Small intestine (tissue), 7 donors: Measurements from ENCODE around the gene AZU1. TPM values are rescaled to one million over a fixed set of nuclear protein-coding genes. Genes with fewer than 3 reads are reported as not detected.

Experiments used
- DNase-seq, 2 donors: peaks; one replicate each; pipeline versions ENCODE4 v3.0.0 to v3.0.0-alpha.2; 2013
- FAIRE-seq: peaks from 2 replicates; lab custom pipeline; 2012; peaks lifted over from hg19 to GRCh38; lab: Jason Lieb, UNC
- H3K27ac ChIP-seq, 3 donors: one replicate each; pipeline ENCODE4 v1.5.1; 2013; ENCODE audit warnings: low read length in 2 of 3, mild to moderate bottlenecking in 2 of 3, control low read depth in 1 of 3, inconsistent platforms in 1 of 3, low read depth in 1 of 3, moderate library complexity in 1 of 3
- H3K27me3 ChIP-seq, 3 donors: one replicate each; pipeline ENCODE4 v1.6.1; 2013; ENCODE audit warnings: low read length in 3 of 3, inconsistent platforms in 1 of 3; ENCODE audit not compliant: control insufficient read depth in 3 of 3, insufficient read depth in 3 of 3
- H3K36me3 ChIP-seq, 3 donors: one replicate each; pipeline ENCODE4 v1.6.1; 2013; ENCODE audit warnings: low read length in 3 of 3, inconsistent platforms in 1 of 3, low read depth in 1 of 3, mild to moderate bottlenecking in 1 of 3, moderate library complexity in 1 of 3; ENCODE audit not compliant: control insufficient read depth in 3 of 3, insufficient read depth in 2 of 3
- H3K4me1 ChIP-seq, 3 donors: one replicate each; pipeline ENCODE4 v1.6.1; 2013; ENCODE audit warnings: low read length in 2 of 3, inconsistent platforms in 1 of 3, low read depth in 1 of 3, mild to moderate bottlenecking in 1 of 3, moderate library complexity in 1 of 3; ENCODE audit not compliant: control insufficient read depth in 3 of 3, insufficient read depth in 2 of 3
- H3K4me3 ChIP-seq, 3 donors: one replicate each; pipeline ENCODE4 v1.5.1; 2013; ENCODE audit warnings: low read length in 3 of 3, control low read depth in 1 of 3, inconsistent platforms in 1 of 3, low read depth in 1 of 3, mild to moderate bottlenecking in 1 of 3, moderate library complexity in 1 of 3
- H3K9me3 ChIP-seq, 2 donors: one replicate each; pipeline ENCODE4 v1.6.1; 2013; ENCODE audit warnings: low read depth in 1 of 2, low read length in 1 of 2; ENCODE audit not compliant: control insufficient read depth in 2 of 2, insufficient read depth in 1 of 2
- WGBS, 3 donors: extraction: QIAGEN DNeasy Blood & Tissue Kit; methylation state at CpG; one replicate each; pipeline ENCODE4 v1.1.7; 2013; 5-methylcytosine and 5-hydroxymethylcytosine counted together
- polyA plus RNA-seq, 4 donors: library from polyadenylated mRNA; stranded (reverse) in 3 of 4; unstranded in 1 of 4; fragments of 200-250 nt in 3 of 4; fragments of 120-200 nt in 1 of 4; gene quantifications; one replicate each; pipeline versions ENCODE4 v1.2.1 to v1.2.3, GENCODE V29; 2013
- donor health status: healthy with polysubstance abuse.
- donor health status: control.
- donor health status: control.
- donor health status: Bipolar disorder and iron deficiency.
- donor health status: healthy.

AZU1 gene
- polyA plus RNA-seq, 4 donors, result 0.22 TPM; not detected in 3

DNA sequence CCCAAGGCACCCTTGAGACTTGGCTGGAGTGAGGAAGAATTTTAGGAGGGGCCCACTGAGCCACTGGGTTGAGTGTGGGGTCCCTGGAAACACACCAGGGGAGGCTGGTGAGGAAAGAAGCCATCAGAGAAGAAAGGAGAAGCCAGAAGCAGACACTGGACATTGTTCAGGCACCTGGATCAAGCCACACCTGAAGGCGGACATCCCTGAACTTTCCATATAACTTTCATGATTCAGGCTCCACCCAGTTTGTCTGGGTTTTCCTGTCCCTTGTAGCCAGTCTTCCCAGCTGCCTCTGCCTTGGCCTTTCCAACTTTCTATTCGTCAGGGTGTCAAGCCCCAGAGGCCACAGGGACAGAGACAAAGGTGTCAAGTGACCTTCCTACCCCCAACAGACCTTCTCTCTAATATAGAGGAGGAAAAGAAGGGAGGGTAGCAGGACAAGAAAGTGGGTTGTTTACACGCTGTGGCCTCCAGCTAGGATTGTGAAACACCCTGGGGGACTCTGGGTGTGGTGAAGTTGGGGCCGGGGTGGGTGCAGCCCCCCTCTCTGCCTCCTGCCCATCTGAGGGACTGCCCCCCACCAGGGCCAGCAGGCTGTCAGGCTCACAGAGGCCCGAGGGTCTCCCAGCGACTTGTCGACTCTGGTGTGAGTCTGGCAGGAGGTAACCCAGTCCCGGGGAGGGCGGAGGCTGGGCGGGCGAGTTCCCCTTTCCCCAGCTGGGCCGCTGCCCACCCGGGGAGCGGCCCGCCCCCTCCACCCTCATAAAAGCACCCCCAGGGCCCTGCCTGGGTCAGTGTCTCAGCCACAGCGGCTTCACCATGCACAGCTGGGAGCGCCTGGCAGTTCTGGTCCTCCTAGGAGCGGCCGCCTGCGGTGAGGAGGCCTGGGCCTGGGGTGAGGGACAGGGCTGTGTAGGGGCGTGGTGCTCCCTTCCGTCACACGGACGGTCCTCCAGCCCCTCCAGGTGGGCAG lies 31.5 kb downstream of the AZU1 start, which contains the start of gene CFD:
CFD (plus strand) TSS at position 797 of the 976 bp plus-strand sequence; CDS start at position 823, 26 bp downstream.
- DNase-seq, result no peak
- WGBS, 3 donors, result 26 to 31% (median 29%) methylated on average over 20 to 24 of the region's 24 CpGs
- Histone ChIP-seq H3K36me3 (peaks cover 0 to 3% (median 0%) of the 10 kb centered on the region in 3 donors), H3K4me3 (peak within 1 kb of the TSS in 2 of 3 donors; percentile 36 to 41), H3K4me1 (peaks cover 0 to 8% (median 0%) of the 10 kb centered on the region in 3 donors), H3K27ac (peak within 1 kb of the TSS in 1 of 3 donors; percentile 73), H3K27me3 (peaks cover 4 to 16% (median 4%) of the 10 kb centered on the region in 3 donors), H3K9me3 (peaks cover 0 to 3% of the 10 kb centered on the region in 2 donors)
- FAIRE-seq, result no peak

DNA sequence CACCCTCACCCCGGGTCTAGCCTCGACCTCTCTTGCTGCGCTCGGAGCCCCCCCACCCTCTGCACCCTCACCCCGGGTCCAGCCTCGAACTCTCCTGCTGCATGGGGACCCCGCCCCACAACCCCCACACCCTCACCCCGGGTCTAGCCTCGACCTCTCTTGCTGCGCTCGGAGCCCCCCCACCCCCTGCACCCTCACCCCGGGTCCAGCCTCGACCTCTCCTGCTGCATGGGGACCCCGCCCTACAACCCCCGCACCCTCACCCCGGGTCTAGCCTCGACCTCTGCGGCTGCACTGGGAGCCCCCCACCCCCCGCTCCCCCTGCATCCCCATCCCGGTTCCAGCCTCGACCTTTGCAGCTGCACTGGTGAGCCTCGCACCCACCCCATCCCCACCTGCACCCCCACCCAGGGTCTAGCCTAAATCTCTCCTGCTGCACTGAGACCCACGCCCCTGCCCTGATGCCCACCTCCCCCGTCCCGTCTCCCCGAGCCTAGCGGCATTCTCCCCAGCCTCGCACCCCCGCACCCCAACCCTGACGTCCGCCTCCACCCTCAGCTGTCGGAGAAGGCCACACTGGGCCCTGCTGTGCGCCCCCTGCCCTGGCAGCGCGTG lies 33.6 kb downstream of the AZU1 start:
- DNase-seq, result no peak
- no peak for FAIRE-seq
- 38 to 58% (median 49%) methylated on average over 23 to 35 of the region's 35 CpGs for WGBS, 3 donors
- peaks cover 0 to 3% of the 10 kb centered on the region in 2 donors for H3K9me3 ChIP-seq
- H3K4me1 ChIP-seq, result peaks cover 0 to 8% (median 0%) of the 10 kb centered on the region in 3 donors
- no peak overlapping the region for H3K4me3 ChIP-seq
- peaks cover 0 to 14% (median 0%) of the 10 kb centered on the region in 3 donors for H3K36me3 ChIP-seq
- H3K27me3 ChIP-seq, result peaks cover 4 to 16% (median 4%) of the 10 kb centered on the region in 3 donors
- no peak overlapping the region for H3K27ac ChIP-seq

DNA sequence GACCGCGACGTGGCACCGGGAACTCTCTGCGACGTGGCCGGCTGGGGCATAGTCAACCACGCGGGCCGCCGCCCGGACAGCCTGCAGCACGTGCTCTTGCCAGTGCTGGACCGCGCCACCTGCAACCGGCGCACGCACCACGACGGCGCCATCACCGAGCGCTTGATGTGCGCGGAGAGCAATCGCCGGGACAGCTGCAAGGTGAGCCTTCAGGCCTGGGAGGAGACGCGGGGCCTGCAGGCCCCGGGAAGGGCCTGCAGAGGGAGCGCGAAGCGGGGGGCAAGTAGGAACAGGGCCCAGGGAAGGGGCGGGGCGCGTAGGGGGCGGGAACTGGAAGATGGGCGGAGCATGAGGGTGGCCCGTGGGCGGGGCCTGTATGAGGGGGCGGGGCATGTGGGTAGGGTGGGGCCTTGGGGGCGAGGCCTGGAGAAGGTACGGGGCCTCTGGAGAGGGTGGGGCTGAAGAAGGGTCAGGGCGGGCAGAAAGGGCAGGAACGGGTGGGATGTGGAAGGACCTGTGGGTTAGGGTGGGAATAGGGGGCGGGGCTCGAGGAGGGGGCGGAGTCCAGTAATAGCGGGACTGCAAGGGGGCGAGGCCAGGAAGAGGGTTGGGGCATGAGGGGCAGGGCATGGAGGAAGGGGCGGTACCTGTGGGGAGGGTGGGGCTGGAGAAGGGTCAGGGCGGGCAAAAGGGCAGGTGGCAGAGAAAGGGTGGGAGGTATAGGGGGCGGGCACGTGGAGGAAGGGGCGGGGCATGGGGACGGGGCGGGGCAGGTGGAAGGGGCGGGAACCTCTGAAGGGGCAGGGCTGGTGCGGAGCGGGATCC lies 34.3 kb downstream of the AZU1 start:
- peak overlapping the region in 1 of 3 donors; percentile 14 for H3K4me3 ChIP-seq
- DNase-seq (peak; percentile 67 to 78), FAIRE-seq (no peak)
- H3K36me3 ChIP-seq, result peaks cover 0 to 18% (median 0%) of the 10 kb centered on the region in 3 donors
- WGBS, 3 donors, result 14 to 21% (median 21%) methylated on average over 45 to 60 of the region's 60 CpGs
- no peak overlapping the region for H3K27ac ChIP-seq
- peaks cover 0 to 3% of the 10 kb centered on the region in 2 donors for H3K9me3 ChIP-seq
- H3K4me1 ChIP-seq, result peaks cover 0 to 8% (median 0%) of the 10 kb centered on the region in 3 donors
- peaks cover 4 to 16% (median 4%) of the 10 kb centered on the region in 3 donors for H3K27me3 ChIP-seq

DNA sequence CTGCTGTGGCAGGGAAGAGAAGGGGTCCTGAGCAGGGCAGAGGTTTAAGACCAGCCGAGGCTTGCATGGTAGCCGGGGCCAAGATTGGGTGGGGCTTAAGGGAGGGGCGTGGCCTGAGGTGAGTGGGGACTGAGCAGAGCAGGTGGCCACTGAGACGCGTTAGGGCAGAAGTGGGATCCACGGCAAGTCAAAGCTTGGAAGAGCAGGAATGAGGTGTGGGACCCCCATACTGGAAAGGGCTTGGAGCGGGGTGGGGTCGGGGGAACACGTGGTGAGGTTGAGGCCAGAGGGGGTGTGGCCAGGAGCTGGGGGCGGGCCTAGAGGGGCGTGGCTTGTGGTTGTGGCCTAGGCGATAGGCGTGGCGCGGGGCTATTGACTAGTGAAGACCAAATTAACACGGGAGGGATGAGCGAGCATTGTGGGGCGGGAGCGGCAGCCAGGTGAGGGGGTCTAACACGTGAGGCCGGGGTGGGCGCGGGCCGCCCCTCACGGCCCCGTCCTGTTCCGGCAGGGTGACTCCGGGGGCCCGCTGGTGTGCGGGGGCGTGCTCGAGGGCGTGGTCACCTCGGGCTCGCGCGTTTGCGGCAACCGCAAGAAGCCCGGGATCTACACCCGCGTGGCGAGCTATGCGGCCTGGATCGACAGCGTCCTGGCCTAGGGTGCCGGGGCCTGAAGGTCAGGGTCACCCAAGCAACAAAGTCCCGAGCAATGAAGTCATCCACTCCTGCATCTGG lies 35.1 kb downstream of the AZU1 start:
- H3K36me3 ChIP-seq, result peaks cover 0 to 25% (median 0%) of the 10 kb centered on the region in 3 donors
- H3K4me1 ChIP-seq, result peaks cover 0 to 8% (median 0%) of the 10 kb centered on the region in 3 donors
- H3K9me3 ChIP-seq, result peaks cover 0 to 3% of the 10 kb centered on the region in 2 donors
- no peak overlapping the region for H3K27ac ChIP-seq
- FAIRE-seq, result no peak
- peak; percentile 60 to 61 for DNase-seq
- H3K27me3 ChIP-seq, result peaks cover 4 to 16% (median 4%) of the 10 kb centered on the region in 3 donors
- no peak overlapping the region for H3K4me3 ChIP-seq
- 15 to 28% (median 22%) methylated on average over 41 to 48 of the region's 48 CpGs for WGBS, 3 donors

DNA sequence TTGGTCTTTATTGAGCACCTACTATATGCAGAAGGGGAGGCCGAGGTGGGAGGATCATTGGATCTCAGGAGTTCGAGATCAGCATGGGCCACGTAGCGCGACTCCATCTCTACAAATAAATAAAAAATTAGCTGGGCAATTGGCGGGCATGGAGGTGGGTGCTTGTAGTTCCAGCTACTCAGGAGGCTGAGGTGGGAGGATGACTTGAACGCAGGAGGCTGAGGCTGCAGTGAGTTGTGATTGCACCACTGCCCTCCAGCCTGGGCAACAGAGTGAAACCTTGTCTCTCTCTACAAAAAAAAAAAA lies 35.6 kb downstream of the AZU1 start:
- no peak overlapping the region for H3K27ac ChIP-seq
- DNase-seq (no peak), FAIRE-seq (no peak)
- no peak overlapping the region for H3K4me3 ChIP-seq
- peaks cover 4 to 16% (median 4%) of the 10 kb centered on the region in 3 donors for H3K27me3 ChIP-seq
- H3K36me3 ChIP-seq, result peaks cover 0 to 31% (median 3%) of the 10 kb centered on the region in 3 donors
- 62 to 76% (median 68%) methylated on average over 7 of the region's 7 CpGs for WGBS, 3 donors
- H3K4me1 ChIP-seq, result peaks cover 0 to 8% (median 0%) of the 10 kb centered on the region in 3 donors
- H3K9me3 ChIP-seq, result peaks cover 0 to 5% of the 10 kb centered on the region in 2 donors

DNA sequence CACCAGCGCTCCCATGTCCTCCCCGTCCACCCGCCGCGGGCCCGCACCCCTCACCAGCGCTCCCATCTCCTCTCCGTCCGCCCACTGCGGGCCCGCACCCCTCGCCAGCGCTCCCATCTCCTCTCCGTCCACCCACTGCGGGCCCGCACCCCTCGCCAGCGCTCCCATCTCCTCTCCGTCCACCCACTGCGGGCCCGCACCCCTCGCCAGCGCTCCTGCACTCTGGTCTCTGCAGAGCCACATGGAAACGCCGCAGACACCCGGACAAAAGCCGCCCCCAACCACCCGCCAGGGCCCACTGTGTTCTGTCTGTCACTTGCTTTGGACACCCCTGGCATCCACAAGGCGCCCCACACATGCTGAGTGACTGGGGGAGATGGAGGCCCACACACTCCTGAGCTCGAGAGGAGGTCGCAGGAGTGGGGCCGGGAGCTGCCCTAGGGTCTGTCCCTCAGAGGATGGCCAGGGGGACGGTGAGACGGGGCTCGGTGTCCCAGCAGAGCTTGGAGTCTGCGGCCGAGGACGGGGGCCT lies 39.2 kb downstream of the AZU1 start:
- Histone ChIP-seq H3K27me3 (peaks cover 0 to under 1% (median 0%) of the 10 kb centered on the region in 3 donors), H3K4me1 (peaks cover 0 to under 1% (median 0%) of the 10 kb centered on the region in 3 donors), H3K27ac (no peak overlapping the region), H3K9me3 (peaks cover 0 to 2% of the 10 kb centered on the region in 2 donors), H3K4me3 (no peak overlapping the region), H3K36me3 (peaks cover 0 to 63% (median 4%) of the 10 kb centered on the region in 3 donors)
- WGBS, 3 donors, result 83 to 87% (median 86%) methylated on average over 33 to 38 of the region's 38 CpGs
- no peak for DNase-seq
- no peak for FAIRE-seq

DNA sequence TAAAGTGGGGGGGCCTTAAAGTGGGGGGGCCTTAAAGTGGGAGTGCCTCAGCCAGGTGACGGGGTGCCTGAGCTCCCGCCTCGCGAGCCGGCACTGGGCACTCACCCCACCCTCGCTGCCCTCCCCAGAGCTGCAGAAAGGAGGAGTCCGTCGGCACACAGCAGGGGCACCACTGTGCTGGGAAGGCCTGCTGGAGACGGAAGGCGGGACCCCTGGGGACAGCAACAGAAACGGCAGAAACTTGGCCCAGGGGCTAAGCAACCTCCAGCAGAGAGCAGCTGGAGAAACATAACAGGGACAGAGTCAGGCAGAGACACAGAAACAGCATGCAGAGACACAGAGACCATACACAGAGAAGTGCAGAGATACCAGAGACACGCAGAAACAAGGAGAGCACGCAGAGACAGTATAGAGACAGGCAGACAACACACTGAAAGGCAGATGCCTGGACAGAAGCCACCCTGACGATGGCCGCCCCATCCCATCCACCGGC lies 39.7 kb downstream of the AZU1 start:
- Histone ChIP-seq H3K27ac (no peak overlapping the region), H3K9me3 (peaks cover 0 to 2% of the 10 kb centered on the region in 2 donors), H3K27me3 (no peaks in the 10 kb centered on the region), H3K4me3 (no peak overlapping the region), H3K4me1 (peaks cover 0 to 3% (median 0%) of the 10 kb centered on the region in 3 donors), H3K36me3 (peaks cover 0 to 68% (median 4%) of the 10 kb centered on the region in 3 donors)
- FAIRE-seq, result no peak
- 76 to 87% (median 82%) methylated on average over 16 of the region's 16 CpGs for WGBS, 3 donors
- DNase-seq, result no peak
